Neural progenitor cell (in vitro differentiated cells): ENCODE measurements around the gene FAM24B. TPM values are rescaled to one million over a fixed set of nuclear protein-coding genes. Genes with fewer than 3 reads are reported as not detected.

ENCODE experiments used
- DNase-seq: peaks from one replicate; pipeline ENCODE4 v3.0.0-alpha.2; 2016; ENCODE audit warnings: low spot score
- H2AFZ ChIP-seq: fragments of 200-600 bp; sonication (generic); replicated peaks from 2 replicates; pipeline ENCODE4 v1.6.1; 2016; ENCODE audit warnings: antibody characterized with exemption
- H3F3A ChIP-seq: fragments of 200-600 bp; sonication (generic); 2 replicates; pipeline ENCODE4 v1.6.1; 2016; ENCODE audit warnings: antibody characterized with exemption, low read depth
- H3K27ac ChIP-seq: fragments of 200-600 bp; sonication (generic); 2 replicates; pipeline ENCODE4 v1.5.1; 2016; ENCODE audit warnings: mild to moderate bottlenecking
- H3K27me3 ChIP-seq: fragments of 200-600 bp; sonication (generic); 2 replicates; pipeline ENCODE4 v1.6.1; 2016; ENCODE audit warnings: mild to moderate bottlenecking, moderate library complexity
- H3K36me3 ChIP-seq: fragments of 200-600 bp; sonication (generic); 2 replicates; pipeline ENCODE4 v1.5.1; 2016
- H3K4me1 ChIP-seq: fragments of 200-600 bp; sonication (generic); 2 replicates; pipeline ENCODE4 v1.6.1; 2016; ENCODE audit warnings: mixed run types
- H3K4me2 ChIP-seq: fragments of 200-600 bp; sonication (generic); 2 replicates; pipeline ENCODE4 v1.6.1; 2016
- H3K4me3 ChIP-seq: fragments of 200-600 bp; sonication (generic); 2 replicates; pipeline ENCODE4 v1.5.1; 2016
- H3K79me2 ChIP-seq: fragments of 200-600 bp; sonication (generic); 2 replicates; pipeline ENCODE4 v1.6.1; 2016; ENCODE audit warnings: low read depth
- H3K9ac ChIP-seq: fragments of 200-600 bp; sonication (generic); 2 replicates; pipeline ENCODE4 v1.6.1; 2016
- H3K9me3 ChIP-seq: fragments of 200-600 bp; sonication (generic); 2 replicates; pipeline ENCODE4 v1.5.1; 2016; ENCODE audit warnings: low read depth
- H4K20me1 ChIP-seq: fragments of 200-600 bp; sonication (generic); 2 replicates; pipeline ENCODE4 v1.6.1; 2016; ENCODE audit warnings: low read depth
- H3K27ac Mint-ChIP-seq: 3 replicates; pipeline ENCODE4 v1.8.0; 2021; ENCODE audit warnings: mixed read lengths
- H3K27me3 Mint-ChIP-seq: 2 replicates; pipeline ENCODE4 v1.8.0; 2022; ENCODE audit warnings: low read depth, mild to moderate bottlenecking, inconsistent platforms, moderate library complexity, mixed read lengths; ENCODE audit not compliant: insufficient read depth
- H3K36me3 Mint-ChIP-seq: 3 replicates; pipeline ENCODE4 v1.8.0; 2021; ENCODE audit warnings: mixed read lengths
- H3K4me1 Mint-ChIP-seq: 3 replicates; pipeline ENCODE4 v1.8.0; 2021; ENCODE audit warnings: mixed read lengths
- H3K4me3 Mint-ChIP-seq: 3 replicates; pipeline ENCODE4 v1.8.0; 2021; ENCODE audit warnings: mild to moderate bottlenecking, moderate library complexity, mixed read lengths
- H3K9me3 Mint-ChIP-seq: 3 replicates; pipeline ENCODE4 v1.8.0; 2020; ENCODE audit warnings: mixed read lengths
- CTCF ChIP-seq: fragments of 200-600 bp; sonication (generic); IDR thresholded peaks from 2 replicates; pipeline ENCODE4 v1.5.1; 2017; ENCODE audit warnings: antibody characterized with exemption, mild to moderate bottlenecking
- EZH2 ChIP-seq: fragments of 200-600 bp; sonication (generic); IDR thresholded peaks from 2 replicates; pipeline ENCODE4 v1.6.1; 2017; ENCODE audit warnings: antibody characterized with exemption, mild to moderate bottlenecking, moderate library complexity
- EZH2phosphoT487 ChIP-seq: fragments of 200-600 bp; sonication (generic); IDR thresholded peaks from 2 replicates; pipeline ENCODE4 v1.6.1; 2017; ENCODE audit warnings: antibody characterized with exemption
- total RNA-seq: library from RNA; depleted of rRNA; stranded (reverse); fragments of >200 nt; gene quantifications from 2 replicates; pipeline ENCODE4 v1.2.3, GENCODE V29; 2015; ENCODE audit warnings: low replicate concordance

FAM24B gene
- total RNA-seq, 1 donor from 2014 or later, result not detected

GRCh38 chr10:122864901-122865300 is 14.5 kb downstream of the FAM24B start:
- H3K27ac Mint-ChIP-seq, result no peak overlapping the region
- Histone ChIP-seq H3K4me3 (no peak overlapping the region), H3K27me3 (no peaks in the 10 kb centered on the region), H3K79me2 (no peaks in the 10 kb centered on the region), H3K27ac (no peak overlapping the region), H3K9ac (no peak overlapping the region), H3K4me1 (no peaks in the 10 kb centered on the region), H4K20me1 (no peaks in the 10 kb centered on the region), H2AFZ (no peak overlapping the region), H3F3A (no peaks in the 10 kb centered on the region), H3K9me3 (peaks cover 5% of the 10 kb centered on the region), H3K4me2 (no peak overlapping the region), H3K36me3 (no peaks in the 10 kb centered on the region)
- no peaks in the 10 kb centered on the region for H3K4me1 Mint-ChIP-seq
- no peak for DNase-seq
- H3K9me3 Mint-ChIP-seq, result peaks cover 13% of the 10 kb centered on the region
- no peaks in the 10 kb centered on the region for H3K27me3 Mint-ChIP-seq
- TF ChIP-seq CTCF, result no peak
- TF ChIP-seq EZH2, result no peak
- TF ChIP-seq EZH2phosphoT487, result no peak
- H3K4me3 Mint-ChIP-seq, result no peak overlapping the region
- no peaks in the 10 kb centered on the region for H3K36me3 Mint-ChIP-seq

GRCh38 chr10:122864194-122864592 is 15.2 kb downstream of the FAM24B start:
- H3K9ac ChIP-seq, result no peak overlapping the region
- no peak overlapping the region for H3K4me3 ChIP-seq
- no peaks in the 10 kb centered on the region for H4K20me1 ChIP-seq
- no peak overlapping the region for H3K27ac ChIP-seq
- Mint-ChIP-seq H3K4me1 (no peaks in the 10 kb centered on the region), H3K9me3 (peaks cover 13% of the 10 kb centered on the region), H3K36me3 (no peaks in the 10 kb centered on the region), H3K27me3 (no peaks in the 10 kb centered on the region), H3K27ac (no peak overlapping the region), H3K4me3 (no peak overlapping the region)
- no peaks in the 10 kb centered on the region for H3K36me3 ChIP-seq
- no peak for DNase-seq
- no peaks in the 10 kb centered on the region for H3K79me2 ChIP-seq
- H3K9me3 ChIP-seq, result peaks cover 5% of the 10 kb centered on the region
- TF ChIP-seq EZH2, result no peak
- no peak for TF ChIP-seq CTCF
- no peak for TF ChIP-seq EZH2phosphoT487
- H2AFZ ChIP-seq, result no peak overlapping the region
- no peak overlapping the region for H3K4me2 ChIP-seq
- no peaks in the 10 kb centered on the region for H3F3A ChIP-seq
- no peaks in the 10 kb centered on the region for H3K4me1 ChIP-seq
- H3K27me3 ChIP-seq, result no peaks in the 10 kb centered on the region

GRCh38 chr10:122863216-122864193 is 15.9 kb downstream of the FAM24B start:
- Mint-ChIP-seq H3K4me3 (no peak overlapping the region), H3K27ac (no peak overlapping the region), H3K9me3 (peaks cover 11% of the 10 kb centered on the region), H3K4me1 (no peaks in the 10 kb centered on the region), H3K36me3 (no peaks in the 10 kb centered on the region), H3K27me3 (no peaks in the 10 kb centered on the region)
- no peak overlapping the region for H3K4me2 ChIP-seq
- no peak overlapping the region for H3K27ac ChIP-seq
- no peak for DNase-seq
- H3K4me1 ChIP-seq, result no peaks in the 10 kb centered on the region
- no peaks in the 10 kb centered on the region for H3F3A ChIP-seq
- H3K79me2 ChIP-seq, result no peaks in the 10 kb centered on the region
- no peak overlapping the region for H3K4me3 ChIP-seq
- H3K9ac ChIP-seq, result no peak overlapping the region
- no peaks in the 10 kb centered on the region for H3K27me3 ChIP-seq
- no peaks in the 10 kb centered on the region for H4K20me1 ChIP-seq
- peaks cover 5% of the 10 kb centered on the region for H3K9me3 ChIP-seq
- H2AFZ ChIP-seq, result no peak overlapping the region
- no peaks in the 10 kb centered on the region for H3K36me3 ChIP-seq
- TF ChIP-seq CTCF (no peak), EZH2 (no peak)
